Keratinocyte (primary cell): ENCODE results near the gene TIMMDC1. TPM values are rescaled to one million over a fixed set of nuclear protein-coding genes. Genes with fewer than 3 reads are reported as not detected.

Source experiments
- DNase-seq: peaks from one replicate; pipeline ENCODE4 v3.0.0-alpha.2; 2011; ENCODE audit warnings: low read depth, missing footprints, low spot score
- FAIRE-seq: peaks from 2 replicates; lab custom pipeline; 2011; peaks lifted over from hg19 to GRCh38; lab: Jason Lieb, UNC
- H2AFZ ChIP-seq: 2 replicates; pipeline ENCODE4 v1.6.0; 2012; ENCODE audit warnings: low read length, control low read depth, inconsistent platforms; ENCODE audit not compliant: control insufficient read depth
- H3K27ac ChIP-seq: 2 replicates; pipeline ENCODE4 v1.5.1; 2011; ENCODE audit warnings: low read length; ENCODE audit not compliant: control insufficient read depth, insufficient read depth
- H3K27me3 ChIP-seq: 3 replicates; pipeline ENCODE4 v1.6.0; 2011; ENCODE audit warnings: low read length; ENCODE audit not compliant: control insufficient read depth, insufficient read depth; ENCODE audit errors: extremely low read depth
- H3K36me3 ChIP-seq, 2 experiments: 2 replicates in 1 of 2; 3 replicates in 1 of 2; pipeline ENCODE4 v1.5.1; 2011; ENCODE audit warnings: low read length in 2 of 2, mild to moderate bottlenecking in 1 of 2; ENCODE audit not compliant: control insufficient read depth in 2 of 2, insufficient read depth in 2 of 2; ENCODE audit errors: extremely low read depth in 1 of 2
- H3K4me1 ChIP-seq: 3 replicates; pipeline ENCODE4 v1.5.1; 2011; ENCODE audit warnings: low read length; ENCODE audit not compliant: control insufficient read depth, insufficient read depth; ENCODE audit errors: extremely low read depth
- H3K4me2 ChIP-seq: 3 replicates; pipeline ENCODE4 v1.6.0; 2011; ENCODE audit warnings: low read depth, low read length; ENCODE audit not compliant: control insufficient read depth, insufficient read depth; ENCODE audit errors: extremely low read depth
- H3K4me3 ChIP-seq, 3 experiments: fragments of 200-600 bp in 1 of 3; sonication (generic) in 1 of 3; 2 replicates in 2 of 3; 3 replicates in 1 of 3; pipeline ENCODE4 v1.5.1; 2011 to 2016; ENCODE audit warnings: low read length in 3 of 3, mild to moderate bottlenecking in 3 of 3, control low read depth in 2 of 3, inconsistent platforms in 1 of 3, low read depth in 1 of 3, mixed read lengths in 1 of 3, mixed run types in 1 of 3, moderate library complexity in 1 of 3; ENCODE audit not compliant: control insufficient read depth in 2 of 3, insufficient read depth in 2 of 3; ENCODE audit errors: extremely low read depth in 1 of 3
- H3K79me2 ChIP-seq: 2 replicates; pipeline ENCODE4 v1.6.0; 2012; ENCODE audit warnings: low read length; ENCODE audit not compliant: control insufficient read depth, insufficient read depth
- H3K9ac ChIP-seq: 3 replicates; pipeline ENCODE4 v1.6.0; 2011; ENCODE audit warnings: low read length; ENCODE audit not compliant: control insufficient read depth, insufficient read depth; ENCODE audit errors: extremely low read depth
- H3K9me1 ChIP-seq: 3 replicates; pipeline ENCODE4 v1.6.0; 2011; ENCODE audit warnings: low read length; ENCODE audit not compliant: control insufficient read depth, insufficient read depth; ENCODE audit errors: extremely low read depth
- H3K9me3 ChIP-seq: 2 replicates; pipeline ENCODE4 v1.5.1; 2012; ENCODE audit warnings: low read depth, low read length; ENCODE audit not compliant: control insufficient read depth
- H4K20me1 ChIP-seq: 3 replicates; pipeline ENCODE4 v1.6.0; 2011; ENCODE audit warnings: low read length; ENCODE audit not compliant: control insufficient read depth, insufficient read depth; ENCODE audit errors: extremely low read depth
- EZH2 ChIP-seq: IDR thresholded peaks from one replicate; pipeline ENCODE4 v1.6.1; 2012; ENCODE audit warnings: inconsistent platforms, mild to moderate bottlenecking, low read length, moderate library complexity
- dilution Hi-C: fragments of 300-500 bp; cut with MboI; formaldehyde crosslinking; loops from one replicate; pipeline ENCODE4 v1.7.0; 2020; ENCODE audit warnings: low sequenced_read_pairs; ENCODE audit not compliant: extremely low pct_ligation_motif_present
- polyA minus RNA-seq, 3 experiments: library from RNA; depleted of rRNA, polyadenylated mRNA; stranded (reverse); fragments of >200 nt; gene quantifications; 1 replicate in 1 of 3; 2 replicates in 1 of 3; 3 replicates in 1 of 3; pipeline ENCODE4 v1.2.3, GENCODE V29; 2011
- polyA plus RNA-seq, 5 experiments: library from polyadenylated mRNA; depleted of rRNA in 3 of 5; stranded (reverse) in 3 of 5; stranded (forward) in 1 of 5; unstranded in 1 of 5; fragments of >200 nt; gene quantifications; 1 replicate in 1 of 5; 2 replicates in 3 of 5; 3 replicates in 1 of 5; pipeline versions ENCODE4 v1.2.1 to v1.2.3, GENCODE V29; 2011 to 2012; ENCODE audit warnings: missing spikeins in 2 of 5, low read depth in 1 of 5, low replicate concordance in 1 of 5
- TF ChIP-seq, protein P1 (sequence below), 3 experiments: IDR thresholded peaks in 1 of 3; conservative IDR thresholded peaks in 1 of 3; optimal IDR thresholded peaks in 1 of 3; 2 replicates in 2 of 3; 3 replicates in 1 of 3; pipeline versions ENCODE3 to v1.5.1; 2011; ENCODE audit warnings: low read length in 3 of 3, mild to moderate bottlenecking in 3 of 3, moderate library complexity in 2 of 3, control low read depth in 1 of 3, inconsistent platforms in 1 of 3; ENCODE audit not compliant: insufficient read depth in 2 of 3; ENCODE audit errors: extremely low read depth in 1 of 3

Gene TIMMDC1, protein sequence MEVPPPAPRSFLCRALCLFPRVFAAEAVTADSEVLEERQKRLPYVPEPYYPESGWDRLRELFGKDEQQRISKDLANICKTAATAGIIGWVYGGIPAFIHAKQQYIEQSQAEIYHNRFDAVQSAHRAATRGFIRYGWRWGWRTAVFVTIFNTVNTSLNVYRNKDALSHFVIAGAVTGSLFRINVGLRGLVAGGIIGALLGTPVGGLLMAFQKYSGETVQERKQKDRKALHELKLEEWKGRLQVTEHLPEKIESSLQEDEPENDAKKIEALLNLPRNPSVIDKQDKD
- polyA plus RNA-seq (81.3 to 140 TPM (median 109 TPM) in 3 replicates), polyA minus RNA-seq (45.3 to 62.4 TPM (median 46.6 TPM) in 3 replicates)
- 147 TPM for polyA plus RNA-seq (2011; ENCODE audit: low read depth)
- polyA plus RNA-seq (2011; cell fraction: cytosol; rRNA removed) = 71.2 and 149 TPM in 2 replicates
- polyA plus RNA-seq (2011; cell fraction: nucleus; rRNA removed) = 110 and 114 TPM in 2 replicates
- 83.0 and 91.7 TPM in 2 replicates for polyA plus RNA-seq (2012; ENCODE audit: low replicate concordance)
- 67.5 TPM for polyA minus RNA-seq (2011; cell fraction: cytosol; rRNA and poly(A)+ RNA removed)
- polyA minus RNA-seq (2011; cell fraction: nucleus; rRNA and poly(A)+ RNA removed) = 32.9 and 36.8 TPM in 2 replicates

DNA sequence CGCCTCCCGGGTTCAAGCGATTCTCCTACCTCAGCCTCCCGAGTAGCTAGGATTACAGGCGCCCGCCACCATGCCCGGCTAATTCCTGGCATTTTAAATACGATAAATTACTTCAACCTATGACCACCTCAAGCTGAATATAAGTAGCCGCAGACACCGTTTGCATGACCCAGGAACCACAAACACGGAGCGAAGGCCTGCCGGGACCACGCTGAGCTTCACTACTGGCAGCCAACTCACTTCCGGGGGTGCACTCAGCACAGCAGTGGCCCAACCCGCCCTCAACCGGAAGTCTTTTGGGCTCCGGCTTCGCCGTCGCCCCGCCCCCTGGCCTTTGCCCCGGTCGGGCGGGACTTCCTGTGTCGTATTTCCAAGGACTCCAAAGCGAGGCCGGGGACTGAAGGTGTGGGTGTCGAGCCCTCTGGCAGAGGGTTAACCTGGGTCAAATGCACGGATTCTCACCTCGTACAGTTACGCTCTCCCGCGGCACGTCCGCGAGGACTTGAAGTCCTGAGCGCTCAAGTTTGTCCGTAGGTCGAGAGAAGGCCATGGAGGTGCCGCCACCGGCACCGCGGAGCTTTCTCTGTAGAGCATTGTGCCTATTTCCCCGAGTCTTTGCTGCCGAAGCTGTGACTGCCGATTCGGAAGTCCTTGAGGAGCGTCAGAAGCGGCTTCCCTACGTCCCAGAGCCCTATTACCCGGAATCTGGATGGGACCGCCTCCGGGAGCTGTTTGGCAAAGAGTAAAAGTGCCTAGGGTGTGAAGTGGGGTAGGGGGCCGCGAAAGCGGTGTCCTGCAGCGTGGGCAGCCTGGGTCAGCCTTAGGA, at the start of gene TIMMDC1:
TSS of gene TIMMDC1 (plus strand) at position 362 of the 826 bp plus-strand sequence. CDS start at position 549, 187 bp downstream.
- Histone ChIP-seq H3K27me3 (no peaks in the 10 kb centered on the region), H2AFZ (peak within 1 kb of the TSS; percentile 89), H3K27ac (peak within 1 kb of the TSS; percentile 89), H3K79me2 (peaks cover 30% of the 10 kb centered on the region), H3K36me3 (peaks cover 0 to 2% of the 10 kb centered on the region in 2 experiments), H3K4me1 (peaks cover 21% of the 10 kb centered on the region), H3K4me3 (peak within 1 kb of the TSS; percentile 82 to 98 (median 95)), H3K9me1 (no peaks in the 10 kb centered on the region), H4K20me1 (no peaks in the 10 kb centered on the region), H3K9ac (peak within 1 kb of the TSS; percentile 94), H3K9me3 (no peaks in the 10 kb centered on the region), H3K4me2 (peak within 1 kb of the TSS; percentile 78)
- peak; percentile 9 for FAIRE-seq
- DNase-seq = peak; percentile 63
- TF ChIP-seq, protein P1, sequence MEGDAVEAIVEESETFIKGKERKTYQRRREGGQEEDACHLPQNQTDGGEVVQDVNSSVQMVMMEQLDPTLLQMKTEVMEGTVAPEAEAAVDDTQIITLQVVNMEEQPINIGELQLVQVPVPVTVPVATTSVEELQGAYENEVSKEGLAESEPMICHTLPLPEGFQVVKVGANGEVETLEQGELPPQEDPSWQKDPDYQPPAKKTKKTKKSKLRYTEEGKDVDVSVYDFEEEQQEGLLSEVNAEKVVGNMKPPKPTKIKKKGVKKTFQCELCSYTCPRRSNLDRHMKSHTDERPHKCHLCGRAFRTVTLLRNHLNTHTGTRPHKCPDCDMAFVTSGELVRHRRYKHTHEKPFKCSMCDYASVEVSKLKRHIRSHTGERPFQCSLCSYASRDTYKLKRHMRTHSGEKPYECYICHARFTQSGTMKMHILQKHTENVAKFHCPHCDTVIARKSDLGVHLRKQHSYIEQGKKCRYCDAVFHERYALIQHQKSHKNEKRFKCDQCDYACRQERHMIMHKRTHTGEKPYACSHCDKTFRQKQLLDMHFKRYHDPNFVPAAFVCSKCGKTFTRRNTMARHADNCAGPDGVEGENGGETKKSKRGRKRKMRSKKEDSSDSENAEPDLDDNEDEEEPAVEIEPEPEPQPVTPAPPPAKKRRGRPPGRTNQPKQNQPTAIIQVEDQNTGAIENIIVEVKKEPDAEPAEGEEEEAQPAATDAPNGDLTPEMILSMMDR (optimal IDR thresholded peaks at IDR 0.05 in 1 of 3, IDR thresholded peaks at IDR 0.05 in 1 of 3, conservative IDR thresholded peaks at IDR 0.05 in 1 of 3; ENCODE audit: extremely low read depth in 1 of 3, insufficient read depth in 2 of 3, low read length in 3 of 3) = no peak
- no peak for TF ChIP-seq EZH2
- dilution Hi-C loops = no loop called here

DNA sequence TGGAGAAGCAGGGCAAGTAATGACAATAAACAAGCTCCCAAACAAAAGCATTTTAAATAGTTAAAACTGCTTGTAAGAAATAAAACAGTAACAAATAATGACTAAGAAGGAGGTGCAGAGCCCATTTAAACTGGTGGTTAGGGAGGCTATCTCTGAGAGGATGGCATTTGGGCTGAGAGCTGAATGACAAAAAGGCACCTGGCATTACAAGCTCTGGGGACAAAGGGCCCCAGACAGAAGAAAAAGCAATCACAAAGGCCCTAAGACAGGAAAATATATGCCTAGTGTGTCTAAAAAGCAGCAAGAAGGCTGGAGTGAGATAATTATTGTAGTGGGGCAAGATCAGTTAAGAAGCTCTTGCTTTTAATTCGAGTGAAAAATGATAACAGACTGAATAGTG, 44.5 kb upstream of the TIMMDC1 start:
- Histone ChIP-seq H3K36me3 (peaks cover 12 to 40% of the 10 kb centered on the region in 2 experiments), H3K9ac (no peak overlapping the region), H4K20me1 (no peaks in the 10 kb centered on the region), H3K27ac (no peak overlapping the region), H3K4me1 (no peaks in the 10 kb centered on the region), H2AFZ (no peak overlapping the region), H3K4me2 (no peak overlapping the region), H3K79me2 (peaks cover 6% of the 10 kb centered on the region), H3K27me3 (no peaks in the 10 kb centered on the region), H3K9me3 (no peaks in the 10 kb centered on the region), H3K4me3 (no peak overlapping the region), H3K9me1 (no peaks in the 10 kb centered on the region)
- TF ChIP-seq, protein P1 (optimal IDR thresholded peaks at IDR 0.05 in 1 of 3, IDR thresholded peaks at IDR 0.05 in 1 of 3, conservative IDR thresholded peaks at IDR 0.05 in 1 of 3; ENCODE audit: extremely low read depth in 1 of 3, insufficient read depth in 2 of 3, low read length in 3 of 3) = no peak
- TF ChIP-seq EZH2 = no peak
- dilution Hi-C loops = no loop called here
- DNase-seq (no peak), FAIRE-seq (no peak)
